ENCODE measurements around the gene SCN11A.

- TF ChIP-seq, protein P1, sequence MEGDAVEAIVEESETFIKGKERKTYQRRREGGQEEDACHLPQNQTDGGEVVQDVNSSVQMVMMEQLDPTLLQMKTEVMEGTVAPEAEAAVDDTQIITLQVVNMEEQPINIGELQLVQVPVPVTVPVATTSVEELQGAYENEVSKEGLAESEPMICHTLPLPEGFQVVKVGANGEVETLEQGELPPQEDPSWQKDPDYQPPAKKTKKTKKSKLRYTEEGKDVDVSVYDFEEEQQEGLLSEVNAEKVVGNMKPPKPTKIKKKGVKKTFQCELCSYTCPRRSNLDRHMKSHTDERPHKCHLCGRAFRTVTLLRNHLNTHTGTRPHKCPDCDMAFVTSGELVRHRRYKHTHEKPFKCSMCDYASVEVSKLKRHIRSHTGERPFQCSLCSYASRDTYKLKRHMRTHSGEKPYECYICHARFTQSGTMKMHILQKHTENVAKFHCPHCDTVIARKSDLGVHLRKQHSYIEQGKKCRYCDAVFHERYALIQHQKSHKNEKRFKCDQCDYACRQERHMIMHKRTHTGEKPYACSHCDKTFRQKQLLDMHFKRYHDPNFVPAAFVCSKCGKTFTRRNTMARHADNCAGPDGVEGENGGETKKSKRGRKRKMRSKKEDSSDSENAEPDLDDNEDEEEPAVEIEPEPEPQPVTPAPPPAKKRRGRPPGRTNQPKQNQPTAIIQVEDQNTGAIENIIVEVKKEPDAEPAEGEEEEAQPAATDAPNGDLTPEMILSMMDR (IDR thresholded peaks at IDR 0.05) = no peak
- TF ChIP-seq POLR2A (IDR thresholded peaks at IDR 0.05) = no peak
These were observed 24.2 kb upstream of the SCN11A start for GRCh38 chr3:39075910-39076309.

Data from lower leg skin (tissue), 3 donors.